Hippocampal formation (tissue), 2 donors: Measurements from ENCODE around the gene KCTD20.

Experiments
- DNase-seq, 2 donors: peaks; one replicate each; lab custom pipeline; 2025; lab: John Stamatoyannopoulos, UW

The KCTD20 gene

GRCh38 chr6:36536873-36537547 lies 94.2 kb downstream of the KCTD20 start:
- no peak for DNase-seq

GRCh38 chr6:36539814-36540568 lies 97.2 kb downstream of the KCTD20 start:
- DNase-seq: no peak
